Ishikawa (cell line): ENCODE results near the gene GOSR1.

ENCODE experiments used
- CEBPB ChIP-seq: IDR thresholded peaks from 2 replicates; pipeline ENCODE4 v1.6.1; 2012
- CREB1 ChIP-seq: IDR thresholded peaks from 2 replicates; pipeline ENCODE4 v1.6.1; 2012; ENCODE audit warnings: low read depth
- EGR1 ChIP-seq: IDR thresholded peaks from 2 replicates; pipeline ENCODE4 v1.6.1; 2012
- EP300 ChIP-seq: IDR thresholded peaks from 2 replicates; pipeline ENCODE4 v1.6.1; 2012; ENCODE audit warnings: borderline replicate concordance
- FOXM1 ChIP-seq: IDR thresholded peaks from 2 replicates; pipeline ENCODE4 v1.6.1; 2012; ENCODE audit warnings: low read depth, borderline replicate concordance
- MAX ChIP-seq: IDR thresholded peaks from 2 replicates; pipeline ENCODE4 v1.6.1; 2012
- NFIC ChIP-seq: IDR thresholded peaks from 2 replicates; pipeline ENCODE4 v1.6.1; 2012
- RAD21 ChIP-seq: IDR thresholded peaks from 2 replicates; pipeline ENCODE4 v1.6.1; 2012; ENCODE audit warnings: low read depth
- REST ChIP-seq: IDR thresholded peaks from 2 replicates; pipeline ENCODE4 v1.6.1; 2012; ENCODE audit warnings: low read depth, mild to moderate bottlenecking
- TAF1 ChIP-seq: IDR thresholded peaks from 2 replicates; pipeline ENCODE4 v1.6.1; 2012; ENCODE audit warnings: low read depth, mild to moderate bottlenecking
- TCF12 ChIP-seq: IDR thresholded peaks from 2 replicates; pipeline ENCODE4 v1.6.1; 2012; ENCODE audit warnings: low read depth
- TEAD4 ChIP-seq: IDR thresholded peaks from 2 replicates; pipeline ENCODE4 v1.6.1; 2012
- YY1 ChIP-seq: IDR thresholded peaks from 2 replicates; pipeline ENCODE4 v1.6.1; 2012; ENCODE audit warnings: low read depth
- ZBTB7A ChIP-seq: IDR thresholded peaks from 2 replicates; pipeline ENCODE4 v1.6.1; 2012; ENCODE audit warnings: low read depth
- TF ChIP-seq, protein P1 (sequence below): IDR thresholded peaks from 2 replicates; pipeline ENCODE4 v1.6.1; 2012

The GOSR1 gene

GRCh38 chr17:30558686-30559545 lies 81.7 kb downstream of the GOSR1 start:
- TF ChIP-seq, protein P1, sequence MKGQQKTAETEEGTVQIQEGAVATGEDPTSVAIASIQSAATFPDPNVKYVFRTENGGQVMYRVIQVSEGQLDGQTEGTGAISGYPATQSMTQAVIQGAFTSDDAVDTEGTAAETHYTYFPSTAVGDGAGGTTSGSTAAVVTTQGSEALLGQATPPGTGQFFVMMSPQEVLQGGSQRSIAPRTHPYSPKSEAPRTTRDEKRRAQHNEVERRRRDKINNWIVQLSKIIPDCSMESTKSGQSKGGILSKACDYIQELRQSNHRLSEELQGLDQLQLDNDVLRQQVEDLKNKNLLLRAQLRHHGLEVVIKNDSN: no peak
- TF ChIP-seq FOXM1 (no peak), CEBPB (no peak), EGR1 (no peak), RAD21 (no peak), TCF12 (no peak), EP300 (no peak), MAX (no peak), ZBTB7A (no peak), TAF1 (no peak), CREB1 (no peak), TEAD4 (no peak), REST (no peak), NFIC (no peak), YY1 (no peak)

GRCh38 chr17:30559656-30560055 lies 82.4 kb downstream of the GOSR1 start:
- no peak for TF ChIP-seq FOXM1
- TF ChIP-seq, protein P1: no peak

- TF ChIP-seq RAD21 (peak; percentile 18; the same call in 1 of the 2 replicates), TEAD4 (peak; percentile 19; the same call in 1 of the 2 replicates), CREB1 (no peak)
Observed at GRCh38 chr17:30565073-30565935, 88.1 kb downstream of the GOSR1 start.

DNA sequence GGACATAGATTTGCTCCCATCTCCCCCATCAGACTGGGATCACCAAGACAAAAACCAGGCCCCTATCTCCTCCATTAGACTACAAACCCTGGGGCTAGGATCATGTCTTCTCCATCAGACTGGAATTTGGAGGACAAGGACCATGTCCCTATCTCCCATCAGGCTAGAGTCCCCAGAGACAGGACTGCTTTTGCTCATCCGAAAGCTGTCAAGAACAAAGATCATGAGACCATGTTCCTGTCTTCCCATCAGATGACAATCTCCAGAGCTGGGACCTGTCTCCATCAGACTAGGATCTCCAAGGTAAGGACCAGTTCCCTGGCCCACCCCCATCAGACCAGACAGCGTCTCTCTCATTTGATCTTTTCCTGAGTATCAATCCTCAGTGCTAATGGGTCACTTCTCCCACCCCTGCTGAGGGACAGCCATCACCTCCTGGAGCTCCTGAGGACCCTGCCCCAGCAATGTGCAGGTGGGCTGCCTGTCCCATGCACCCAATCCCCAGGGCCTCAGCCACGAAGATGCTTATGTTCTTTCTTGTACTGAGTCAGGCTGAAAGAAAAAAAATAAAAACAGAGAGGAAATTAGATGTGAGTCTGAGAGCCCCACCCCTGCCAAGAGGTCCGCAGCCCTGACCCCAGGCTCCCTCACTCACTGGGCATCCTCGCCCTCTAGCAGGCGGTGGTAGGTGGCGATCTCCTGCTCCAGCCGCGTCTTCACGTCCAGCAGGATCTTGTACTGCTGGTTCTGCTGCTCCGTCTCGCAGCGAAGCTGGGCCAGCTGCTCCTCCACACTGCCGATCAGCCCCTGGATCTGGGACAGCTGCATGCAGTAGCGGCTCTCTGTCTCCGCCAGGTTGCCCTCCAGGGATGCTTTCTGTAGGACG lies 90.3 kb downstream of the GOSR1 start:
- no peak for TF ChIP-seq MAX
- TF ChIP-seq CREB1: no peak
- TF ChIP-seq TEAD4: no peak
- TF ChIP-seq TCF12: no peak
- TF ChIP-seq RAD21: no peak
- TF ChIP-seq NFIC: no peak
- no peak for TF ChIP-seq FOXM1
- TF ChIP-seq YY1: no peak
- no peak for TF ChIP-seq REST

GRCh38 chr17:30568117-30568430 lies 90.9 kb downstream of the GOSR1 start:
- TF ChIP-seq EP300: no peak
- no peak for TF ChIP-seq NFIC
- TF ChIP-seq CREB1: no peak
- no peak for TF ChIP-seq ZBTB7A
- TF ChIP-seq MAX: no peak
- no peak for TF ChIP-seq FOXM1
- TF ChIP-seq REST: no peak
- TF ChIP-seq TEAD4: no peak
- TF ChIP-seq, protein P1: no peak
- TF ChIP-seq CEBPB: no peak
- no peak for TF ChIP-seq TCF12
- no peak for TF ChIP-seq YY1
- TF ChIP-seq EGR1: no peak
- TF ChIP-seq RAD21: no peak
- TF ChIP-seq TAF1: no peak
